Astrocyte (in vitro differentiated cells and primary cell): ENCODE measurements around the gene MAPKAPK2. TPM values are rescaled to one million over a fixed set of nuclear protein-coding genes. Genes with fewer than 3 reads are reported as not detected.
A peak's percentile ranks its signal among the peaks of the same experiment; 100 is the strongest.
"Not testable (repeated sequence)": the region's sequence is repeated elsewhere in the genome, so short reads cannot be mapped to it uniquely, and the experiment has no call there.

Experiments used
- DNase-seq: peaks from one replicate; pipeline ENCODE4 v3.0.0-alpha.2; 2010; ENCODE audit warnings: low read depth
- FAIRE-seq: peaks from 2 replicates; lab custom pipeline; 2011; peaks lifted over from hg19 to GRCh38; lab: Jason Lieb, UNC
- H2AFZ ChIP-seq: 2 replicates; pipeline ENCODE4 v1.6.0; 2012; ENCODE audit warnings: low read depth, low read length, inconsistent platforms
- H3K27ac ChIP-seq: 2 replicates; pipeline ENCODE4 v1.5.1; 2011; ENCODE audit warnings: low read depth, low read length, inconsistent platforms
- H3K27me3 ChIP-seq: 2 replicates; pipeline ENCODE4 v1.6.0; 2011; ENCODE audit warnings: low read length, inconsistent platforms; ENCODE audit not compliant: insufficient read depth
- H3K36me3 ChIP-seq: 2 replicates; pipeline ENCODE4 v1.5.1; 2011; ENCODE audit warnings: low read length, inconsistent platforms; ENCODE audit not compliant: insufficient read depth
- H3K4me1 ChIP-seq: 2 replicates; pipeline ENCODE4 v1.5.1; 2011; ENCODE audit warnings: low read length, inconsistent platforms; ENCODE audit not compliant: insufficient read depth
- H3K4me2 ChIP-seq: 2 replicates; pipeline ENCODE4 v1.6.0; 2012; ENCODE audit warnings: low read length, inconsistent platforms
- H3K4me3 ChIP-seq: 2 replicates; pipeline ENCODE4 v1.5.1; 2011; ENCODE audit warnings: low read depth, mild to moderate bottlenecking, low read length, inconsistent platforms; ENCODE audit not compliant: insufficient read depth
- H3K79me2 ChIP-seq: 2 replicates; pipeline ENCODE4 v1.6.0; 2012; ENCODE audit warnings: mild to moderate bottlenecking, low read length, inconsistent platforms; ENCODE audit not compliant: insufficient read depth
- H3K9ac ChIP-seq: 2 replicates; pipeline ENCODE4 v1.6.0; 2012; ENCODE audit warnings: mild to moderate bottlenecking, low read length, inconsistent platforms
- H3K9me3 ChIP-seq: 2 replicates; pipeline ENCODE4 v1.5.1; 2012; ENCODE audit warnings: low read depth, mild to moderate bottlenecking, low read length, inconsistent platforms; ENCODE audit not compliant: insufficient read depth
- H4K20me1 ChIP-seq: 2 replicates; pipeline ENCODE4 v1.6.0; 2012; ENCODE audit warnings: low read length, inconsistent platforms; ENCODE audit not compliant: insufficient read depth
- H3K27ac Mint-ChIP-seq: one replicate; pipeline ENCODE4 v1.8.0; 2021; ENCODE audit warnings: mild to moderate bottlenecking, mixed read lengths; ENCODE audit not compliant: unreplicated experiment
- H3K27me3 Mint-ChIP-seq: one replicate; pipeline ENCODE4 v1.8.0; 2021; ENCODE audit warnings: low read depth, mixed read lengths; ENCODE audit not compliant: unreplicated experiment
- H3K36me3 Mint-ChIP-seq: one replicate; pipeline ENCODE4 v1.8.0; 2021; ENCODE audit warnings: low read depth, mixed read lengths; ENCODE audit not compliant: unreplicated experiment
- H3K4me1 Mint-ChIP-seq: one replicate; pipeline ENCODE4 v1.8.0; 2021; ENCODE audit warnings: low read depth, mixed read lengths; ENCODE audit not compliant: unreplicated experiment
- H3K4me3 Mint-ChIP-seq: one replicate; pipeline ENCODE4 v1.8.0; 2021; ENCODE audit warnings: mild to moderate bottlenecking, moderate library complexity, mixed read lengths; ENCODE audit not compliant: unreplicated experiment
- H3K9me3 Mint-ChIP-seq: one replicate; pipeline ENCODE4 v1.8.0; 2021; ENCODE audit warnings: mild to moderate bottlenecking, mixed read lengths; ENCODE audit not compliant: unreplicated experiment
- EZH2 ChIP-seq: IDR thresholded peaks from 2 replicates; pipeline ENCODE4 v1.6.1; 2012; ENCODE audit warnings: mild to moderate bottlenecking, low read length, inconsistent platforms; ENCODE audit not compliant: insufficient read depth
- total RNA-seq: library from RNA; stranded (reverse); gene quantifications from 2 replicates; pipeline ENCODE4 v1.2.1, GENCODE V29; 2021
- TF ChIP-seq, protein P1 (sequence below): IDR thresholded peaks from 2 replicates; pipeline ENCODE4 v1.5.1; 2011; ENCODE audit warnings: low read depth, mild to moderate bottlenecking, inconsistent platforms, low read length, moderate library complexity; ENCODE audit not compliant: insufficient read depth

Gene MAPKAPK2
- total RNA-seq, 1 donor from 2014 or later, result 108 TPM

DNA sequence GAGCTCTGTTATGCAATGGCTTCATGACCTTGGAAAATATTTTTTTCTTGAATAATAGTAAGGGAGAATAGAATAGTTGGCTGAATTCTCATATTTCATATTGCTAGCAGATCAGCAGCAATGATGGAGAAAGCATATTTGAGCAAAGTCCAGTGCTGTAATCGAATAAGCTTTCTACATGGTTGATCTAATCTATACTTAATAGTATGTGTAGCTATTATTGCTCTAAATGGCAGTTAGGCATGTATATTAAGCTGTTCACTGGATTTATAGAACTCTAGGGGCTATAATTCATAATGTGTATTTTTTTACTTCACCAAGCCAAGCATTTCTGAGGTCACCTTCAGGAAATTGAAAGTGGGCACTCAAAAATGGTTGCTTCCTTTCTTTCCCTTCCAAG lies 75.9 kb downstream of the MAPKAPK2 start:
- Mint-ChIP-seq H3K4me3 (no peak overlapping the region), H3K27me3 (peaks cover 37% of the 10 kb centered on the region), H3K36me3 (peaks cover 2% of the 10 kb centered on the region), H3K9me3 (peaks cover 2% of the 10 kb centered on the region), H3K4me1 (peaks cover under 1% of the 10 kb centered on the region), H3K27ac (no peak overlapping the region)
- Histone ChIP-seq H3K27me3 (peaks cover 25% of the 10 kb centered on the region), H3K36me3 (no peaks in the 10 kb centered on the region), H3K4me1 (no peaks in the 10 kb centered on the region), H3K9me3 (no peaks in the 10 kb centered on the region), H3K79me2 (no peaks in the 10 kb centered on the region), H2AFZ (no peak overlapping the region), H4K20me1 (no peaks in the 10 kb centered on the region), H3K27ac (no peak overlapping the region), H3K4me2 (no peak overlapping the region), H3K4me3 (no peak overlapping the region), H3K9ac (no peak overlapping the region)
- FAIRE-seq, result no peak
- no peak for TF ChIP-seq EZH2
- TF ChIP-seq, protein P1, sequence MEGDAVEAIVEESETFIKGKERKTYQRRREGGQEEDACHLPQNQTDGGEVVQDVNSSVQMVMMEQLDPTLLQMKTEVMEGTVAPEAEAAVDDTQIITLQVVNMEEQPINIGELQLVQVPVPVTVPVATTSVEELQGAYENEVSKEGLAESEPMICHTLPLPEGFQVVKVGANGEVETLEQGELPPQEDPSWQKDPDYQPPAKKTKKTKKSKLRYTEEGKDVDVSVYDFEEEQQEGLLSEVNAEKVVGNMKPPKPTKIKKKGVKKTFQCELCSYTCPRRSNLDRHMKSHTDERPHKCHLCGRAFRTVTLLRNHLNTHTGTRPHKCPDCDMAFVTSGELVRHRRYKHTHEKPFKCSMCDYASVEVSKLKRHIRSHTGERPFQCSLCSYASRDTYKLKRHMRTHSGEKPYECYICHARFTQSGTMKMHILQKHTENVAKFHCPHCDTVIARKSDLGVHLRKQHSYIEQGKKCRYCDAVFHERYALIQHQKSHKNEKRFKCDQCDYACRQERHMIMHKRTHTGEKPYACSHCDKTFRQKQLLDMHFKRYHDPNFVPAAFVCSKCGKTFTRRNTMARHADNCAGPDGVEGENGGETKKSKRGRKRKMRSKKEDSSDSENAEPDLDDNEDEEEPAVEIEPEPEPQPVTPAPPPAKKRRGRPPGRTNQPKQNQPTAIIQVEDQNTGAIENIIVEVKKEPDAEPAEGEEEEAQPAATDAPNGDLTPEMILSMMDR, result no peak
- DNase-seq, result no peak

DNA sequence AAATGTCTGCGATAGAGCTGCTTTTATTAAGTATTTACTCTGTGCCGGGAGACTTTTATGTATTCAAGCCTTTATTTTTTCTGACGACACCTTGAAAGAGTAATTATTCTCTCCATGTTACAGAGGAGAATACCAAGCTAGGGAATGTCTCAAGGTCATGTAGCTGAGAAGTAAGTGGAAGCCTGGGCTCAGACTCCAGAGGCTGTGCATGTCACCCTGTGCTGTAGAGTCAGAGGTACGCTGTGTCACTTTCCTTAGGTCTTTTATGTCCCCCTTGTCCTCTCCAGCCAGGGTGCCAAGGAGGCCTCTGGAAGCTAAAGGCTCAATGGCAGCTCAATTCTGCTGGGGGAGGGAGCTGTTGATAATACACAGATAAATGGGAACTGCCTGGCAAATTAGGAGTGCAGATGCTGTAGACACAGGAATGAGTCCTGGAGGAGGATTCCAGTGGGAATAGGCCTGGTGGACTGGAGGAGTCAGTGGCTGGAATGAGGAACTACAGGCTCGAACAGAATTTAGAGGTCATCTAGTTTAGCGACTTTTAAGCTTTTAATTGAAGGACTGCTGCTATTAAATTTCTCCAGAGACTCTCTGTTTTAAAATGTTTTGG lies 76.6 kb downstream of the MAPKAPK2 start:
- no peak overlapping the region for H3K27ac ChIP-seq
- no peak for FAIRE-seq

DNA sequence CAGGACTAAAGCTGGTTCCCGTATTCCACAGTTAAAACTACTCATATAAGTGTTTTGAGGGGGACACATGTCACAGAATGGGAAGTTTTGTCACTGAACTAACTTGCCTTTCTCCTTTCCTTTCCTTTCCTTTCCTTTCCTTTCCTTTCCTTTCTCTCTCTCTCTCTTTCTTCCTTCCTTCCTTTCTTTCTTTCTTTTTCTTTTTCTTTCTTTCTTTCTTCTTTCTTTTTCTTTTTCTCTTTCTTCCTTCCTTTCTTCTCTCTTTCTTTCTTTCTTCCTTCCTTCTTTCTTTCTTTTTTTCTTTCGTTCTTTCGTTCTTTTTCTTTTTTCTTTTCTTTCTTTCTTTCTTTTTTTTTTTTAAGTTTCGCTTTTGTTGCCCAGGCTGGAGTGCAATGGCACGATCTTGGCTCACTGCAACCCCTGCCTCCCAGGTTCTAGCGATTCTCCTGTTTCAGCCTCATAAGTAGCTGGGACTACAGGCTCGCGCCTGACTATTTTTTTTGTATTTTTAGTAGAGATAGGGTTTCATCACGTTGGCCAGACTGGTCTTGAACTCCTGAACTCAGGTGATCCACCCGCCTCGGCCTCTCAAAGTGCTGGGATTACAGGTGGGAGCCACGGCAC lies 78.1 kb downstream of the MAPKAPK2 start:
- not testable (repeated sequence) for H4K20me1 ChIP-seq, H3K79me2 ChIP-seq, H3K9ac ChIP-seq, FAIRE-seq, H3K4me3 ChIP-seq, H3K9me3 Mint-ChIP-seq, H3K27ac ChIP-seq, H2AFZ ChIP-seq, H3K4me2 ChIP-seq, H3K36me3 Mint-ChIP-seq, H3K36me3 ChIP-seq, H3K9me3 ChIP-seq, H3K4me3 Mint-ChIP-seq, DNase-seq, H3K27ac Mint-ChIP-seq
- peaks cover 15% of the 10 kb centered on the region for H3K27me3 ChIP-seq
- Mint-ChIP-seq H3K27me3 (peaks cover 35% of the 10 kb centered on the region), H3K4me1 (peaks cover 14% of the 10 kb centered on the region)
- H3K4me1 ChIP-seq, result peaks cover 10% of the 10 kb centered on the region

More for the DNA sequence above, 76.6 kb downstream of the MAPKAPK2 start:
- peaks cover 2% of the 10 kb centered on the region for H3K9me3 Mint-ChIP-seq
- Histone ChIP-seq H2AFZ (no peak overlapping the region), H3K9me3 (no peaks in the 10 kb centered on the region), H3K79me2 (no peaks in the 10 kb centered on the region), H3K36me3 (no peaks in the 10 kb centered on the region), H3K4me3 (no peak overlapping the region), H3K27me3 (peaks cover 25% of the 10 kb centered on the region), H4K20me1 (no peaks in the 10 kb centered on the region), H3K4me2 (no peak overlapping the region), H3K9ac (no peak overlapping the region), H3K4me1 (peaks cover 4% of the 10 kb centered on the region)
- no peak overlapping the region for H3K4me3 Mint-ChIP-seq
- peaks cover 8% of the 10 kb centered on the region for H3K4me1 Mint-ChIP-seq
- peaks cover 2% of the 10 kb centered on the region for H3K36me3 Mint-ChIP-seq
- TF ChIP-seq, protein P1, result no peak
- TF ChIP-seq EZH2, result no peak
- DNase-seq, result no peak
- peaks cover 37% of the 10 kb centered on the region for H3K27me3 Mint-ChIP-seq
- H3K27ac Mint-ChIP-seq, result no peak overlapping the region

DNA sequence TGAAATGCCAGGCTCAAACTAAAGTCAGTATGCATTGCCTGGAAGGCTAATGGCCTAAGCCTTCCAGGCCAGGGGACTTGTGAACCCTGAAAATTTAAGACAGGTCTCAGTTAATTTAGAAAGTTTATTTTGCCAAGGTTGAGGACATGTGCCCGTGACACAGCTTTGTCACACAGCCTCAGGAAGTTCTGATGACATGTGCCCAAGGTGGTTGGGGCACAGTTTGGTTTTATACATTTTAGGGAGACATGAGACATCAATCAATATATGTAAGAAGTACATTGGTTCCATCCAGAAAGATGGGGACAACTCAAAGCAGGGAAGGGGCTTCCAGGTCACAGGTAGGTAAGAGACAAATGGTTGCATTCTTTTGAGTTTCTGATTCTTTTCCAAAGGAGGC lies 81.1 kb downstream of the MAPKAPK2 start:
- H3K9me3 Mint-ChIP-seq, H3K36me3 ChIP-seq, H3K4me3 Mint-ChIP-seq, H3K9me3 ChIP-seq, H3K79me2 ChIP-seq, DNase-seq, H3K27ac ChIP-seq, H3K36me3 Mint-ChIP-seq, FAIRE-seq, H4K20me1 ChIP-seq, H2AFZ ChIP-seq, H3K4me3 ChIP-seq, H3K9ac ChIP-seq: not testable (repeated sequence)
- Histone ChIP-seq H3K27me3 (peaks cover 17% of the 10 kb centered on the region), H3K4me1 (peaks cover 17% of the 10 kb centered on the region), H3K4me2 (peak overlapping the region; percentile 60)
- Mint-ChIP-seq H3K27me3 (peaks cover 48% of the 10 kb centered on the region), H3K27ac (peak overlapping the region; percentile 77), H3K4me1 (peaks cover 25% of the 10 kb centered on the region)
